ENCODE results near the gene FSCN2.
A peak's percentile ranks its signal among the peaks of the same experiment; 100 is the strongest.

Gene FSCN2

GRCh38 chr17:81568416-81568815, 40.2 kb downstream of the FSCN2 start:
- no peak for DNase-seq (ENCODE audit: low read depth in 1 of 2, low spot score in 1 of 2)
- TF ChIP-seq JUND (IDR thresholded peaks at IDR 0.05; ENCODE audit: low read depth) = no peak
- in situ Hi-C loops (cut with HindIII; ENCODE audit: low pct_unique_long_range_greater_than_20kb, low sequenced_read_pairs) = no loop called here

GRCh38 chr17:81569986-81570514, 41.9 kb downstream of the FSCN2 start:
- no peak for TF ChIP-seq JUND (IDR thresholded peaks at IDR 0.05; ENCODE audit: low read depth)
- in situ Hi-C loops (cut with HindIII; ENCODE audit: low pct_unique_long_range_greater_than_20kb, low sequenced_read_pairs) = no loop called here

GRCh38 chr17:81570964-81571363, 42.8 kb downstream of the FSCN2 start:
- in situ Hi-C loops (cut with HindIII; ENCODE audit: low pct_unique_long_range_greater_than_20kb, low sequenced_read_pairs) = no loop called here
- DNase-seq (ENCODE audit: low read depth in 1 of 2, low spot score in 1 of 2) = no peak
- TF ChIP-seq JUND (IDR thresholded peaks at IDR 0.05; ENCODE audit: low read depth) = no peak

More at GRCh38 chr17:81569986-81570514, 41.9 kb downstream of the FSCN2 start:
- no peak for DNase-seq (ENCODE audit: low read depth in 1 of 2, low spot score in 1 of 2)

GRCh38 chr17:81572563-81573168, 44.5 kb downstream of the FSCN2 start:
- in situ Hi-C loops (cut with HindIII; ENCODE audit: low pct_unique_long_range_greater_than_20kb, low sequenced_read_pairs) = no loop called here
- TF ChIP-seq JUND (IDR thresholded peaks at IDR 0.05; ENCODE audit: low read depth) = no peak
- DNase-seq (ENCODE audit: low read depth in 1 of 2, low spot score in 1 of 2) = no peak

GRCh38 chr17:81573794-81574642, 45.8 kb downstream of the FSCN2 start:
- no peak for DNase-seq (ENCODE audit: low read depth in 1 of 2, low spot score in 1 of 2)
- no peak for TF ChIP-seq JUND (IDR thresholded peaks at IDR 0.05; ENCODE audit: low read depth)
- in situ Hi-C loops (cut with HindIII; ENCODE audit: low pct_unique_long_range_greater_than_20kb, low sequenced_read_pairs) = no loop called here

- no peak for TF ChIP-seq JUND (IDR thresholded peaks at IDR 0.05; ENCODE audit: low read depth)
- no peak for DNase-seq (ENCODE audit: low read depth in 1 of 2, low spot score in 1 of 2)
- in situ Hi-C loops (cut with HindIII; ENCODE audit: low pct_unique_long_range_greater_than_20kb, low sequenced_read_pairs) = no loop called here
Observed at GRCh38 chr17:81574643-81574956, 46.4 kb downstream of the FSCN2 start.

GRCh38 chr17:81575836-81576235, 47.7 kb downstream of the FSCN2 start:
- in situ Hi-C loops (cut with HindIII; ENCODE audit: low pct_unique_long_range_greater_than_20kb, low sequenced_read_pairs) = no loop called here
- no peak for TF ChIP-seq JUND (IDR thresholded peaks at IDR 0.05; ENCODE audit: low read depth)
- no peak for DNase-seq (ENCODE audit: low read depth in 1 of 2, low spot score in 1 of 2)

- peak; percentile 48 to 71 for DNase-seq (ENCODE audit: low read depth in 1 of 2, low spot score in 1 of 2)
- in situ Hi-C loops (cut with HindIII; ENCODE audit: low pct_unique_long_range_greater_than_20kb, low sequenced_read_pairs) = no loop called here
- 0 out of 2 replicates have a peak, but pooled peaks have one; percentile 35 for TF ChIP-seq JUND (IDR thresholded peaks at IDR 0.05; ENCODE audit: low read depth)
Observed at GRCh38 chr17:81576621-81577277, 48.6 kb downstream of the FSCN2 start.

GRCh38 chr17:81577278-81578000, 49.3 kb downstream of the FSCN2 start:
- in situ Hi-C loops (cut with HindIII; ENCODE audit: low pct_unique_long_range_greater_than_20kb, low sequenced_read_pairs) = no loop called here
- no peak for TF ChIP-seq JUND (IDR thresholded peaks at IDR 0.05; ENCODE audit: low read depth)
- no peak for DNase-seq (ENCODE audit: low read depth in 1 of 2, low spot score in 1 of 2)

- TF ChIP-seq JUND (IDR thresholded peaks at IDR 0.05; ENCODE audit: low read depth) = no peak
- in situ Hi-C loops (cut with HindIII; ENCODE audit: low pct_unique_long_range_greater_than_20kb, low sequenced_read_pairs) = no loop called here
- no peak for DNase-seq (ENCODE audit: low read depth in 1 of 2, low spot score in 1 of 2)
Observed at GRCh38 chr17:81578038-81578441, 49.9 kb downstream of the FSCN2 start.

- no peak for TF ChIP-seq JUND (IDR thresholded peaks at IDR 0.05; ENCODE audit: low read depth)
- in situ Hi-C loops (cut with HindIII; ENCODE audit: low pct_unique_long_range_greater_than_20kb, low sequenced_read_pairs) = no loop called here
- DNase-seq (ENCODE audit: low read depth in 1 of 2, low spot score in 1 of 2) = no peak
Observed at GRCh38 chr17:81578561-81579225, 50.5 kb downstream of the FSCN2 start.

GRCh38 chr17:81579298-81579697, 51.1 kb downstream of the FSCN2 start:
- no peak for TF ChIP-seq JUND (IDR thresholded peaks at IDR 0.05; ENCODE audit: low read depth)
- DNase-seq (ENCODE audit: low read depth in 1 of 2, low spot score in 1 of 2) = no peak
- in situ Hi-C loops (cut with HindIII; ENCODE audit: low pct_unique_long_range_greater_than_20kb, low sequenced_read_pairs) = no loop called here
